Transverse colon (tissue), 4 donors: Measurements from ENCODE around the gene UNC13C. TPM values are rescaled to one million over a fixed set of nuclear protein-coding genes. Genes with fewer than 3 reads are reported as not detected.
A peak's percentile ranks its signal among the peaks of the same experiment; 100 is the strongest.

Source experiments
- DNase-seq: peaks from one replicate; pipeline ENCODE4 v3.0.0-alpha.2; 2019
- H3K27ac ChIP-seq, 4 donors: fragments of 200-600 bp; sonication (generic); 2 replicates each; pipeline ENCODE4 v1.5.1; 2016 to 2018; ENCODE audit warnings: inconsistent platforms in 4 of 4
- H3K27me3 ChIP-seq: fragments of 200-600 bp; sonication (generic); 2 replicates; pipeline ENCODE4 v1.5.1; 2017; ENCODE audit warnings: inconsistent platforms
- H3K36me3 ChIP-seq, 4 donors: fragments of 200-600 bp; sonication (generic); 2 replicates each; pipeline ENCODE4 v1.5.1; 2017 to 2019; ENCODE audit warnings: inconsistent platforms in 4 of 4
- H3K4me1 ChIP-seq, 4 donors: fragments of 200-600 bp; sonication (generic); 2 replicates each; pipeline ENCODE4 v1.5.1; 2017 to 2020; ENCODE audit warnings: inconsistent platforms in 4 of 4
- H3K4me3 ChIP-seq, 4 donors: fragments of 200-600 bp; sonication (generic); 1 replicate in 1 of 4; 2 replicates in 3 of 4; pipeline versions ENCODE4 v1.5.1 to v1.6.1; 2017 to 2019; ENCODE audit warnings: inconsistent platforms in 4 of 4
- H3K9me3 ChIP-seq, 2 donors: fragments of 200-600 bp; sonication (generic); 2 replicates each; pipeline ENCODE4 v1.5.1; 2017 to 2019; ENCODE audit warnings: inconsistent platforms in 2 of 2
- EP300 ChIP-seq: sonication (generic); formaldehyde crosslinking; IDR thresholded peaks from one replicate; pipeline ENCODE4 v1.6.1; 2017; ENCODE audit warnings: antibody characterized with exemption, low read depth
- POLR2A ChIP-seq: fragments of 450-650 bp; IDR thresholded peaks from one replicate; pipeline ENCODE4 v1.6.1; 2016; ENCODE audit warnings: antibody characterized with exemption, mild to moderate bottlenecking, moderate library complexity
- POLR2AphosphoS5 ChIP-seq, 3 donors: sonication (generic); formaldehyde crosslinking; IDR thresholded peaks; one replicate each; pipeline ENCODE4 v1.6.1; 2016; ENCODE audit warnings: antibody characterized with exemption in 3 of 3
- WGBS, 2 donors: methylation state at CpG; one replicate each; pipeline ENCODE4 v1.1.5; 2018; ENCODE audit warnings: low coverage in 1 of 2; 5-methylcytosine and 5-hydroxymethylcytosine counted together
- in situ Hi-C, 4 donors: fragments of 200-750 bp; cut with MboI; loops; one replicate each; pipeline versions ENCODE4 v1.15.0 to v1.15.1; 2017; ENCODE audit warnings: low sequenced_read_pairs in 3 of 4, low pct_ligation_motif_present in 1 of 4, low pct_unique_long_range_greater_than_20kb in 1 of 4
- intact Hi-C: fragments of 100-400 bp; cut with DNase I; formaldehyde crosslinking; loops from one replicate; pipeline ENCODE4 v1.15.1; 2023; ENCODE audit warnings: low total_unique reads
- total RNA-seq, 4 donors: library from RNA; depleted of rRNA; stranded (reverse); fragments of >200 nt; gene quantifications; one replicate each; pipeline ENCODE4 v1.1.0, GENCODE V29; 2016
- TF ChIP-seq, protein P1 (sequence below), 5 experiments: fragments of 200-600 bp in 3 of 5; fragments of 450-650 bp in 2 of 5; sonication (generic) in 3 of 5; IDR thresholded peaks; 1 replicate in 2 of 5; 2 replicates in 3 of 5; pipeline ENCODE4 v1.5.1; 2016 to 2017; ENCODE audit warnings: antibody characterized with exemption in 5 of 5, inconsistent platforms in 3 of 5, mild to moderate bottlenecking in 2 of 5, moderate library complexity in 1 of 5

Gene UNC13C
- total RNA-seq, 4 donors from 2014 or later, result 0.32 to 0.41 (median 0.40) TPM; not detected in 1

- Histone ChIP-seq H3K27me3 (peaks cover 46% of the 10 kb centered on the region), H3K9me3 (no peaks in the 10 kb centered on the region), H3K36me3 (no peaks in the 10 kb centered on the region), H3K27ac (no peak overlapping the region), H3K4me3 (no peak overlapping the region), H3K4me1 (peaks cover 0 to 9% (median 3%) of the 10 kb centered on the region in 4 donors)
- intact Hi-C loops, result no loop called here
- no peak for DNase-seq
- WGBS, 2 donors, result 44 to 47% methylated on average over 4 to 8 of the region's 8 CpGs
- in situ Hi-C loops, result no loop called here
- TF ChIP-seq POLR2AphosphoS5 (IDR thresholded peaks at IDR 0.05) (no peak), POLR2A (no peak), EP300 (no peak)
- TF ChIP-seq, protein P1, sequence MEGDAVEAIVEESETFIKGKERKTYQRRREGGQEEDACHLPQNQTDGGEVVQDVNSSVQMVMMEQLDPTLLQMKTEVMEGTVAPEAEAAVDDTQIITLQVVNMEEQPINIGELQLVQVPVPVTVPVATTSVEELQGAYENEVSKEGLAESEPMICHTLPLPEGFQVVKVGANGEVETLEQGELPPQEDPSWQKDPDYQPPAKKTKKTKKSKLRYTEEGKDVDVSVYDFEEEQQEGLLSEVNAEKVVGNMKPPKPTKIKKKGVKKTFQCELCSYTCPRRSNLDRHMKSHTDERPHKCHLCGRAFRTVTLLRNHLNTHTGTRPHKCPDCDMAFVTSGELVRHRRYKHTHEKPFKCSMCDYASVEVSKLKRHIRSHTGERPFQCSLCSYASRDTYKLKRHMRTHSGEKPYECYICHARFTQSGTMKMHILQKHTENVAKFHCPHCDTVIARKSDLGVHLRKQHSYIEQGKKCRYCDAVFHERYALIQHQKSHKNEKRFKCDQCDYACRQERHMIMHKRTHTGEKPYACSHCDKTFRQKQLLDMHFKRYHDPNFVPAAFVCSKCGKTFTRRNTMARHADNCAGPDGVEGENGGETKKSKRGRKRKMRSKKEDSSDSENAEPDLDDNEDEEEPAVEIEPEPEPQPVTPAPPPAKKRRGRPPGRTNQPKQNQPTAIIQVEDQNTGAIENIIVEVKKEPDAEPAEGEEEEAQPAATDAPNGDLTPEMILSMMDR (IDR thresholded peaks at IDR 0.05), result no peak
Observed at GRCh38 chr15:53976844-53977392, 1.3 kb upstream of the UNC13C start.

DNA sequence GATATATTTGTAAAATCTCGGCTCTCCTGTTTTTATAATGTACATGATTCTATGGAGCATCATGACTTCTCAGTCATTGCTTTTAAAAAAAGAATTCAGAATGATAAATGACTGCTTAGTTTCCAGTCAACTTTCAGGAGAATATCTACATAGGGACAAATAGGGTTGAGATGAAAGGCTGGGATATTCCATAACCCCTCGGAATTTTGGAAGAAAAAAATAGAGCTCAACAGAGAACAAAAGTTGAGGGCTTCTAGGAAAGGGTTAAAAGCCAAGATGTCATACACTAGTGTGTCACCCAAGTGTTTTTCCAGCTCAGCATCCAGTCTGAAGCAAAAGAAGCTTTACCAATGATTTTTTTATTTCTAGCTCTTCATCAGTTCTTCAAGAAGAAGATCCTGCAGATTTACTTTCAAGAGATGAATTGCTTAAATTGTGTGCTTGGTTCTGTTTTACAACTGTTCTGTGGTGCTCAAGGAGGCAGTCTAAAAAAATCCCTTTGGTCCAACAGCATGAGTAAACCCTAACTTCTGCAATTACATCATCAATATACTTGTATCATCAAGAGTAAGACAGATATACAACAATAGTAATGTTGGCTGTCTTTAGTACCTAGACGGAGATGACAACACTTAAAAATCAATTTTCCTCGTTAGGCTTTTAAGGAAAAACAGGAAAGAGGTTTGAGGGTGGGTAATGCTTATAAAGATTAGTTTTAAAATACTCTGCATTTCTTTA, 979 bp downstream of the UNC13C start:
- no peaks in the 10 kb centered on the region for H3K9me3 ChIP-seq
- H3K4me1 ChIP-seq, result peaks cover 0 to 9% (median 3%) of the 10 kb centered on the region in 4 donors
- intact Hi-C loops, result no loop called here
- TF ChIP-seq POLR2A (no peak), EP300 (no peak), POLR2AphosphoS5 (IDR thresholded peaks at IDR 0.05) (no peak)
- TF ChIP-seq, protein P1 (IDR thresholded peaks at IDR 0.05), result no peak
- peaks cover 49% of the 10 kb centered on the region for H3K27me3 ChIP-seq
- in situ Hi-C loops, result no loop called here
- no peak overlapping the region for H3K27ac ChIP-seq
- WGBS, 2 donors, result 46 to 56% methylated on average over 4 of the region's 4 CpGs
- no peak for DNase-seq
- H3K36me3 ChIP-seq, result no peaks in the 10 kb centered on the region
- peak overlapping the region in 1 of 4 donors; percentile 42 for H3K4me3 ChIP-seq

GRCh38 chr15:53980021-53980420, 1.8 kb downstream of the UNC13C start:
- intact Hi-C loops (no loop called here), in situ Hi-C loops (no loop called here)
- H3K36me3 ChIP-seq, result no peaks in the 10 kb centered on the region
- H3K9me3 ChIP-seq, result no peaks in the 10 kb centered on the region
- peaks cover 49% of the 10 kb centered on the region for H3K27me3 ChIP-seq
- no peak overlapping the region for H3K27ac ChIP-seq
- TF ChIP-seq POLR2AphosphoS5 (IDR thresholded peaks at IDR 0.05) (no peak), EP300 (no peak), POLR2A (no peak)
- TF ChIP-seq, protein P1 (IDR thresholded peaks at IDR 0.05), result no peak
- DNase-seq, result no peak
- no peak overlapping the region for H3K4me3 ChIP-seq
- 75% methylated on average over 2 of the region's 2 CpGs for WGBS, 2 donors
- peaks cover 0 to 9% (median 3%) of the 10 kb centered on the region in 4 donors for H3K4me1 ChIP-seq

DNA sequence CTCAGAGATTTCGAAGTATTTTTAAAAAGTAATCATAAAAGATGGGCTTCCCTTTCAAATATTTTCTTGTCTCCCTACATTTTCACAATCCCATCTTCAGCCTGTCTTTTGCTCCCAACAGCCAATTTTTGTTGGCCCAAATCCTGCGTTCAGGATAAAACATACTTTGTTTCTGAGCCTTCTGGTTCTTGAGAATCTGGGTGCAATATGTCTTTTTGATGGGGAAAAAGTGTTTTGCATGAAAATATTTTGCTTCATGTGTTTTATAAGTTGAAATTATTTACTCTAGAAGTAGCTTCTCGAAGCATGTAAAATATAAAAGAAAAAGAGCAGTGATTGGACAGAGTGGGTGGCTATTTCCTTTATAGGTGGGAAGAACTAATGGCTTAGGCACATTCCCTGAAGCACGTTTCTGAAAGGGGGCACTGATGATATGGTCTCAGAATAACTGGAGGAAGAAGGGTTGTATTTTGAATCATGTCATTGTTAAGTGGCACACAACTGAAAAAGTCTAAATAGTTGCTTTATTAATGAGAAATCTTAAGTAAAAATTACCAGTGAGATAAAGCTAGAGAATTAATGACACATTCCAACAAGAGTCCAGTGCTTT, 3.9 kb downstream of the UNC13C start:
- Histone ChIP-seq H3K27ac (no peak overlapping the region), H3K4me3 (no peak overlapping the region), H3K27me3 (peaks cover 49% of the 10 kb centered on the region), H3K36me3 (no peaks in the 10 kb centered on the region), H3K4me1 (peaks cover 0 to 9% (median 3%) of the 10 kb centered on the region in 4 donors), H3K9me3 (no peaks in the 10 kb centered on the region)
- 58 to 64% methylated on average over 4 of the region's 4 CpGs for WGBS, 2 donors
- in situ Hi-C loops, result no loop called here
- TF ChIP-seq, protein P1 (IDR thresholded peaks at IDR 0.05), result no peak
- TF ChIP-seq EP300, result no peak
- TF ChIP-seq POLR2A, result no peak
- TF ChIP-seq POLR2AphosphoS5 (IDR thresholded peaks at IDR 0.05), result no peak
- no peak for DNase-seq
- intact Hi-C loops, result no loop called here
